Activated B cell treated with CpG ODN at 0.5 μM for 24 hours (primary cell): Measurements from ENCODE around the gene ATF7IP. TPM values are rescaled to one million over a fixed set of nuclear protein-coding genes. Genes with fewer than 3 reads are reported as not detected.
"Not testable (repeated sequence)": the region's sequence is repeated elsewhere in the genome, so short reads cannot be mapped to it uniquely, and the experiment has no call there.

ENCODE experiments used
- ATAC-seq: fragments of 200-7000 bp; cut with Tn5 transposase; one replicate; pipeline ENCODE4 v1.10.0; 2021; ENCODE audit warnings: low read depth, mild to moderate bottlenecking, moderate library complexity
- CTCF ChIA-PET: fragments of 350-600 bp; sonication (Branson Sonifier 250); formaldehyde crosslinking; loops from one replicate; lab custom pipeline; 2021; ENCODE audit warnings: antibody characterized with exemption; lab: Charles Lee
- POLR2A ChIA-PET: fragments of 350-600 bp; sonication (Branson Sonifier 250); formaldehyde crosslinking; loops from one replicate; lab custom pipeline; 2021; ENCODE audit warnings: antibody characterized with exemption; lab: Charles Lee
- DNase-seq: peaks from one replicate; pipeline ENCODE4 v3.0.0; 2022
- H3K27ac Mint-ChIP-seq: one replicate; pipeline ENCODE4 v1.8.0; 2020; ENCODE audit warnings: mixed read lengths
- H3K27me3 Mint-ChIP-seq: one replicate; pipeline ENCODE4 v1.8.0; 2021; ENCODE audit warnings: mixed read lengths
- H3K36me3 Mint-ChIP-seq: one replicate; pipeline ENCODE4 v1.8.0; 2021; ENCODE audit warnings: low read depth, mixed read lengths
- H3K4me1 Mint-ChIP-seq: one replicate; pipeline ENCODE4 v1.8.0; 2021; ENCODE audit warnings: mixed read lengths
- H3K4me3 Mint-ChIP-seq: one replicate; pipeline ENCODE4 v1.8.0; 2020; ENCODE audit warnings: mild to moderate bottlenecking, mixed read lengths
- H3K9me3 Mint-ChIP-seq: one replicate; pipeline ENCODE4 v1.8.0; 2020; ENCODE audit warnings: mixed read lengths
- intact Hi-C: fragments of 100-400 bp; cut with micrococcal nuclease; formaldehyde crosslinking; loops from one replicate; pipeline ENCODE4 v1.15.1; 2024
- total RNA-seq: library from RNA; stranded (reverse); gene quantifications from 2 replicates; pipeline ENCODE4 v1.2.3, GENCODE V29; 2022
- TF ChIP-seq, protein P1 (sequence below): fragments of 200-600 bp; IDR thresholded peaks from one replicate; pipeline ENCODE4 v1.8.0; 2022; ENCODE audit warnings: antibody characterized with exemption, mild to moderate bottlenecking

Gene ATF7IP
- total RNA-seq, 1 donor from 2014 or later: 153 TPM

- peaks cover 24% of the 10 kb centered on the region for H3K4me1 Mint-ChIP-seq
- CTCF ChIA-PET: interaction anchor here (1.4 to 1.7 kb wide), 2 partner anchors 17 to 88 kb away, joined by 3 to 4 read pairs; no protein-coding TSS in a partner anchor
- TF ChIP-seq, protein P1, sequence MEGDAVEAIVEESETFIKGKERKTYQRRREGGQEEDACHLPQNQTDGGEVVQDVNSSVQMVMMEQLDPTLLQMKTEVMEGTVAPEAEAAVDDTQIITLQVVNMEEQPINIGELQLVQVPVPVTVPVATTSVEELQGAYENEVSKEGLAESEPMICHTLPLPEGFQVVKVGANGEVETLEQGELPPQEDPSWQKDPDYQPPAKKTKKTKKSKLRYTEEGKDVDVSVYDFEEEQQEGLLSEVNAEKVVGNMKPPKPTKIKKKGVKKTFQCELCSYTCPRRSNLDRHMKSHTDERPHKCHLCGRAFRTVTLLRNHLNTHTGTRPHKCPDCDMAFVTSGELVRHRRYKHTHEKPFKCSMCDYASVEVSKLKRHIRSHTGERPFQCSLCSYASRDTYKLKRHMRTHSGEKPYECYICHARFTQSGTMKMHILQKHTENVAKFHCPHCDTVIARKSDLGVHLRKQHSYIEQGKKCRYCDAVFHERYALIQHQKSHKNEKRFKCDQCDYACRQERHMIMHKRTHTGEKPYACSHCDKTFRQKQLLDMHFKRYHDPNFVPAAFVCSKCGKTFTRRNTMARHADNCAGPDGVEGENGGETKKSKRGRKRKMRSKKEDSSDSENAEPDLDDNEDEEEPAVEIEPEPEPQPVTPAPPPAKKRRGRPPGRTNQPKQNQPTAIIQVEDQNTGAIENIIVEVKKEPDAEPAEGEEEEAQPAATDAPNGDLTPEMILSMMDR: no peak
- DNase-seq (no peak), ATAC-seq (no peak)
- POLR2A ChIA-PET: no interaction called here
- no peak overlapping the region for H3K27ac Mint-ChIP-seq
- no peaks in the 10 kb centered on the region for H3K9me3 Mint-ChIP-seq
- intact Hi-C loops: loop anchor here (5.0 kb wide), 1 partner anchor 36 kb away; no protein-coding TSS in a partner anchor
- no peaks in the 10 kb centered on the region for H3K27me3 Mint-ChIP-seq
- H3K4me3 Mint-ChIP-seq: no peak overlapping the region
- H3K36me3 Mint-ChIP-seq: no peaks in the 10 kb centered on the region
Observed at GRCh38 chr12:14325716-14326343, 39.7 kb upstream of the ATF7IP start.

- ATAC-seq (no peak), DNase-seq (no peak)
- no peaks in the 10 kb centered on the region for H3K9me3 Mint-ChIP-seq
- TF ChIP-seq, protein P1: no peak
- H3K4me3 Mint-ChIP-seq: no peak overlapping the region
- ChIA-PET CTCF (no interaction called here), POLR2A (no interaction called here)
- no peak overlapping the region for H3K27ac Mint-ChIP-seq
- no peaks in the 10 kb centered on the region for H3K36me3 Mint-ChIP-seq
- H3K4me1 Mint-ChIP-seq: peaks cover 28% of the 10 kb centered on the region
- intact Hi-C loops: loop anchor here (5.0 kb wide), 1 partner anchor 36 kb away; no protein-coding TSS in a partner anchor
- no peaks in the 10 kb centered on the region for H3K27me3 Mint-ChIP-seq
Observed at GRCh38 chr12:14326699-14327098, 38.8 kb upstream of the ATF7IP start.

DNA sequence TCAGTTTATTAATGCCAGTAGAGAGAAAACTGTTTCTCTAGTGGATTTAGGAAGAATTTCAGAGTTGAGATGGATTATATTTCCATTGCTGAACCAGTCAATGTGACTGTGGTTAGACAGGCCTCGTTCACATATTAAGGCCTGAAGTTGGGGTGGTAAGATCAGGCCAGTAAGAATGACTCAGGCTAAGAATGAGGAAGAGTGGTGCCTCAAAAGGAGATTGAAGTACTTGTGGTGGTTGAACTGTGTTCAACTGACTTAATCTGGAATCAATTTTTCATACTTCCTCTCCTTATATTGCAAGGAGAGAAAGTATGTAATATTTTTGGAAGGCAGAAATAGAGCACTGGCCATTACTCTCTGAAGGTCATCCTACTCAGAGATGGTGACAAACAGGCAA is 37.8 kb upstream of the ATF7IP start:
- intact Hi-C loops: loop anchor here (5.0 kb wide), 1 partner anchor 35 kb away; no protein-coding TSS in a partner anchor
- H3K4me1 Mint-ChIP-seq: peaks cover 22% of the 10 kb centered on the region
- POLR2A ChIA-PET: no interaction called here
- TF ChIP-seq, protein P1: no peak
- no peak for ATAC-seq
- DNase-seq: no peak
- no peaks in the 10 kb centered on the region for H3K27me3 Mint-ChIP-seq
- no peak overlapping the region for H3K27ac Mint-ChIP-seq
- no peak overlapping the region for H3K4me3 Mint-ChIP-seq
- H3K36me3 Mint-ChIP-seq: peaks cover 7% of the 10 kb centered on the region
- peaks cover 3% of the 10 kb centered on the region for H3K9me3 Mint-ChIP-seq
- CTCF ChIA-PET: no interaction called here

GRCh38 chr12:14332482-14332881 is 33.0 kb upstream of the ATF7IP start:
- ChIA-PET POLR2A (no interaction called here), CTCF (no interaction called here)
- ATAC-seq (no peak), DNase-seq (no peak)
- TF ChIP-seq, protein P1: no peak
- H3K27ac Mint-ChIP-seq: no peak overlapping the region
- H3K36me3 Mint-ChIP-seq: peaks cover 17% of the 10 kb centered on the region
- peaks cover 20% of the 10 kb centered on the region for H3K9me3 Mint-ChIP-seq
- intact Hi-C loops: no loop called here
- H3K27me3 Mint-ChIP-seq: no peaks in the 10 kb centered on the region
- no peak overlapping the region for H3K4me3 Mint-ChIP-seq
- H3K4me1 Mint-ChIP-seq: peaks cover 14% of the 10 kb centered on the region

- no peak overlapping the region for H3K4me3 Mint-ChIP-seq
- no peaks in the 10 kb centered on the region for H3K27me3 Mint-ChIP-seq
- no peaks in the 10 kb centered on the region for H3K4me1 Mint-ChIP-seq
- ChIA-PET CTCF (no interaction called here), POLR2A (interaction anchor here (0.6 kb wide), 1 partner anchor 194 kb away, joined by 3 read pairs; no protein-coding TSS in a partner anchor)
- TF ChIP-seq, protein P1: no peak
- H3K9me3 Mint-ChIP-seq: peaks cover 45% of the 10 kb centered on the region
- DNase-seq: no peak
- H3K36me3 Mint-ChIP-seq: peaks cover 20% of the 10 kb centered on the region
- no peak overlapping the region for H3K27ac Mint-ChIP-seq
- intact Hi-C loops: no loop called here
- no peak for ATAC-seq
Observed at GRCh38 chr12:14340371-14340770, 25.1 kb upstream of the ATF7IP start.

GRCh38 chr12:14351524-14351923 is 14.0 kb upstream of the ATF7IP start:
- POLR2A ChIA-PET, DNase-seq, ATAC-seq, intact Hi-C loops, H3K27ac Mint-ChIP-seq, H3K27me3 Mint-ChIP-seq, CTCF ChIA-PET, H3K4me1 Mint-ChIP-seq, H3K4me3 Mint-ChIP-seq: not testable (repeated sequence)
- Mint-ChIP-seq H3K9me3 (peaks cover 24% of the 10 kb centered on the region), H3K36me3 (peaks cover 21% of the 10 kb centered on the region)

DNA sequence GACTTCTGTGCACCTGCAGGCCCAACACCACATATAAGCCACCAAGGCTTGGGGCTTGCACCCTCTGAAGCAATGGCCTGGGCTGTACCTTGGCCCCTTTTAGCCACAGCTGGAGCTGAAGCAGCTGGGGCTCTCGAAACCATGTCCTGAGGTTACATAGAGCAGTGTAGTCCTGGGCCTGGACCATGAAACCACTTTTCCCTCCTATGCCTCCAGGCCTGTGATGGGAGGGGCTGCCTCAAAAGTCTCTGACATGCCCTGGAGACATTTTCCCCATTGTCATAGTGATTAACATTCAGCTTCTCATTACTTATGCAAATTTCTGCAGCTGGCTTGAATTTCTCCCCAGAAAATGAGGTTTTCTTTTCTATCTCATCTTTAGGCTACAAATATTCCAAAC is 13.4 kb upstream of the ATF7IP start:
- H3K4me3 Mint-ChIP-seq, H3K4me1 Mint-ChIP-seq, H3K27me3 Mint-ChIP-seq, ATAC-seq, POLR2A ChIA-PET, H3K27ac Mint-ChIP-seq, CTCF ChIA-PET, DNase-seq, intact Hi-C loops: not testable (repeated sequence)
- Mint-ChIP-seq H3K36me3 (peaks cover 21% of the 10 kb centered on the region), H3K9me3 (peaks cover 24% of the 10 kb centered on the region)

DNA sequence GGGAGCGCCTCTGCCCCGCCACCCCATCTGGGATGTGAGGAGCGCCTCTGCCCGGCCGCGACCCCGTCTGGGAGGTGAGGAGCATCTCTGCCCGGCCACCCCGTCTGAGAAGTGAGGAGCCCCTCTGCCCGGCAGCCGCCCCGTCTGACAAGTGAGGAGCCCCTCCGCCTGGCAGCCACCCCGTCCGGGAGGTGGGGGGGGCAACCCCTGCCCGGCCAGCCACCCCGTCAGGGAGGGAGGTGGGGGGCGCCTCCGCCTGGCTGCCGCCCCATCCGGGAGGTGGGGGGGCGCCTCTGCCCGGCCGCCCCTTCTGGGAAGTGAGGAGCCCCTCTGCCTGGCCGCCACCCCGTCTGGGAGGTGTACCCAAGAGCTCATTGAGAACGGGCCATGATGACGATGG is 10.8 kb upstream of the ATF7IP start:
- H3K27ac Mint-ChIP-seq, H3K4me1 Mint-ChIP-seq, intact Hi-C loops, H3K4me3 Mint-ChIP-seq, POLR2A ChIA-PET, CTCF ChIA-PET, ATAC-seq, DNase-seq, H3K27me3 Mint-ChIP-seq: not testable (repeated sequence)
- H3K9me3 Mint-ChIP-seq: peaks cover 20% of the 10 kb centered on the region
- H3K36me3 Mint-ChIP-seq: peaks cover 18% of the 10 kb centered on the region
